GM23248 (cell line): ENCODE data around the gene APAF1.

ENCODE experiments used
- EZH2 ChIP-seq: fragments of 200-600 bp; sonication (generic); IDR thresholded peaks from 2 replicates; pipeline ENCODE4 v1.6.1; 2018; ENCODE audit warnings: antibody characterized with exemption, mild to moderate bottlenecking; ENCODE audit not compliant: insufficient read depth, poor library complexity, severe bottlenecking
- EZH2phosphoT487 ChIP-seq: fragments of 200-600 bp; sonication (generic); IDR thresholded peaks from 2 replicates; pipeline ENCODE4 v1.6.1; 2018; ENCODE audit warnings: antibody characterized with exemption, moderate library complexity, mild to moderate bottlenecking, low read depth; ENCODE audit not compliant: insufficient read depth

- TF ChIP-seq EZH2 (no peak), EZH2phosphoT487 (no peak)
Measured at GRCh38 chr12:98679611-98680005, 34.5 kb downstream of the APAF1 start.
